Central memory CD4-positive, alpha-beta T cell (primary cell): Measurements from ENCODE around the gene AACS.
"Not testable (repeated sequence)": the region's sequence is repeated elsewhere in the genome, so short reads cannot be mapped to it uniquely, and the experiment has no call there.

Experiments used
- DNase-seq: peaks from one replicate; pipeline ENCODE4 v3.0.0; 2022

Gene AACS

GRCh38 chr12:125092108-125092871 is 27.1 kb downstream of the AACS start:
- no peak for DNase-seq

- DNase-seq = no peak
Observed at GRCh38 chr12:125092872-125093680, 27.8 kb downstream of the AACS start.

GRCh38 chr12:125093681-125094330 is 28.6 kb downstream of the AACS start:
- no peak for DNase-seq

GRCh38 chr12:125096894-125097293 is 31.7 kb downstream of the AACS start:
- no peak for DNase-seq

- DNase-seq = no peak
Observed at GRCh38 chr12:125097427-125097826, 32.2 kb downstream of the AACS start.

GRCh38 chr12:125098676-125099408 is 33.6 kb downstream of the AACS start:
- no peak for DNase-seq

- no peak for DNase-seq
Observed at GRCh38 chr12:125099409-125099782, 34.2 kb downstream of the AACS start.

- no peak for DNase-seq
Observed at GRCh38 chr12:125100551-125101434, 35.6 kb downstream of the AACS start.

GRCh38 chr12:125104982-125105381 is 39.7 kb downstream of the AACS start:
- no peak for DNase-seq

- no peak for DNase-seq
Observed at GRCh38 chr12:125105600-125105999, 40.4 kb downstream of the AACS start.

- DNase-seq = no peak
Observed at GRCh38 chr12:125110641-125111360, 45.6 kb downstream of the AACS start.

- DNase-seq = no peak
Observed at GRCh38 chr12:125111403-125111802, 46.2 kb downstream of the AACS start.

- not testable (repeated sequence) for DNase-seq
Observed at GRCh38 chr12:125112614-125113013, 47.4 kb downstream of the AACS start.

- DNase-seq = no peak
Observed at GRCh38 chr12:125113263-125113662, 48.0 kb downstream of the AACS start.

- DNase-seq = no peak
Observed at GRCh38 chr12:125113789-125114188, 48.6 kb downstream of the AACS start.

GRCh38 chr12:125114365-125115141 is 49.3 kb downstream of the AACS start:
- DNase-seq = no peak

GRCh38 chr12:125120566-125120965 is 55.3 kb downstream of the AACS start:
- no peak for DNase-seq

GRCh38 chr12:125121106-125121505 is 55.9 kb downstream of the AACS start:
- no peak for DNase-seq

GRCh38 chr12:125122668-125123067 is 57.4 kb downstream of the AACS start:
- DNase-seq = no peak

GRCh38 chr12:125124320-125124966 is 59.2 kb downstream of the AACS start:
- DNase-seq = no peak
